DMS114 treated with DMSO at 0.1 percent for 48 hours (cell line): ENCODE measurements around the gene RAD51B.
A peak's percentile ranks its signal among the peaks of the same experiment; 100 is the strongest.

Experiments
- DNase-seq: peaks from one replicate; lab custom pipeline; 2025; ENCODE audit not compliant: unreplicated experiment; lab: John Stamatoyannopoulos, UW

RAD51B gene

DNA sequence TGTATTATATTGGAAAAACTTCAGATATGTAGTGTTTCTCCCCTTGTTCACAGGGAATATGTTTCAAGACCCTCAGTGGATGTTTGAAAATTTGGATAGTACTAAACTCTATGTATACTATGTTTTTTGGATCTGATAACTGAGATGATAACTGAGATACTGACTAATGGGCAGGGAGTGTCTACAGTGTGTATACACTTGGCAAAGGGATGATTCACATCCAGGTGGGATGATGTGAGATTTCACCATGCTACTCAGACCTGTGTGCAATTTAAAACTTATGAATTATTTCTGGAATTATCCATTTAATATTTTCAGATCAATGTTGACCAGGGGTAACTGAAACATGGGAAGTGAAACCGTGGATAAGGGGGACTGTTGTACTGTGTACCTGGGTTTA, 13.8 kb downstream of the RAD51B start:
- no peak for DNase-seq

DNA sequence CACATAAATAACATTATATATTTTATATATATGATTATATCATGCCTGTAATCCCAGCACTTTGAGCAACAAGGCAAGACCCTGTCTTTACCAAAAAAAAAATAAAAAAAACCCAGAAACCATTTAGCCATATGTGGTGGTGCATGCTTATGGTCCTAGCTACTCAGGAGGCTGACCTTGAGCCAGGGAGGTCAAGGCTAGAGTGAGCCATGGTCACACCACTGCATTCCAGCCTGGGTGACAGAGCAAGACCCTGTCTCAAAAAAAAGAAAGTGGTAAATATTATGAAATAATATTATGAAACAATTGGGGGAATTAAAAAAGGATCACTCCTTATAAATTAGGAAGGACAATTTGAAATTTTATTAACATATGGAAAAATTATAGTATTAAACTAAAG, 16.0 kb downstream of the RAD51B start:
- no peak for DNase-seq

DNA sequence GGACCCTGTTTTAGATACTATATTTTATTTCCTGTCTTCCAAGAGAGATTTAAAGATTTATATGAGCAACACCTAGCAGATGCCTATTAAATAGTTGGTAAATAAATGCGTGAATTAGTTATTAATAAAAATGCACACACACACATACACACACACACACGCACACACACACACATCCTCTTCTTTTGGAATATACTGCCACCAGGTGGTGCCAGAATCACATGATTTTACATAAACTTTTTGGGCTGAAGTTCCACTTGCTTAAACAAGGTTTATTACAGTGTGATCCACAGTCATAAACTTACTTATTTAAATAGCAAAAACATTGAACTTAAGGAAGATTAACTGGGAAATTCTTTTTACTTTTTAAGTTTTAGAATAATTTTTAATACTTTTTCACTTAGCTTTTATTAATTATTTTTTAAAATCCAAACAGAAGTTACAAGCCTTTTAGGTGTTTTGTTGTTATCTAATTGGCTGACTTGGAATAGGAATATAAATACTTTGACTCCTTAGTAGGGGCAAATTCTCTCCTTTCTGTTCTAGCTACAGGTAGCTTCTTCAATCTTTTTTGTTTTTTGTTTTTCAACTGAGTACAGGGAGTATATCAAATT, 17.5 kb downstream of the RAD51B start:
- peak; percentile 44 for DNase-seq

DNA sequence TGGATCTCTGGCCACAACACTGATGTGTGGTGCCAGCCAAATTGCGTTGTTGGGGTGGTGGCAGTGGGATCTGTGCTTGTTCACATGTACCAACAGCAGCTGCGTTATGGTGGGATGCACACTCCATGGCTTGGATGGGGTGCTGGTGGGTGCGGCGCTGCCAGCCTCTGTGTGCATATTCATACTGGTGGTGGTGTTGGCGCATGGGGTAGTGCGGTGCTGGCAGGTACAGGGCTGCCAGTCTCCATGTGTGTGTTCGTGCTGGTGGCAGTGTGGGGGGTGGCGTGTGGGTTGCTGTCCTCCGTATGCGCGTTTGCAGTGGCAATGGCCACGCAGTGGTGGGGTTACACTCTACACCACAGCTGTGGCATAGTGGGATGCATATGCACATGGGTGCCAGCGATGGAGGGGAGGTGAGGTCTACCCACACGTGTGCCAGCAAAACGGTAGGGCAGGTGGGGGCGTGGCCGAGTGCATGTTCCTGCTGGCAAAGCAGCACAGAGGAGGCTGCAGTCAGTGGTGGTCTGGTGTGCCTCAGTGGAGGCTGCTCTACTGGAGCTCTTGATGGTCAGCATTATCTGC, 26.5 kb downstream of the RAD51B start:
- no peak for DNase-seq

DNA sequence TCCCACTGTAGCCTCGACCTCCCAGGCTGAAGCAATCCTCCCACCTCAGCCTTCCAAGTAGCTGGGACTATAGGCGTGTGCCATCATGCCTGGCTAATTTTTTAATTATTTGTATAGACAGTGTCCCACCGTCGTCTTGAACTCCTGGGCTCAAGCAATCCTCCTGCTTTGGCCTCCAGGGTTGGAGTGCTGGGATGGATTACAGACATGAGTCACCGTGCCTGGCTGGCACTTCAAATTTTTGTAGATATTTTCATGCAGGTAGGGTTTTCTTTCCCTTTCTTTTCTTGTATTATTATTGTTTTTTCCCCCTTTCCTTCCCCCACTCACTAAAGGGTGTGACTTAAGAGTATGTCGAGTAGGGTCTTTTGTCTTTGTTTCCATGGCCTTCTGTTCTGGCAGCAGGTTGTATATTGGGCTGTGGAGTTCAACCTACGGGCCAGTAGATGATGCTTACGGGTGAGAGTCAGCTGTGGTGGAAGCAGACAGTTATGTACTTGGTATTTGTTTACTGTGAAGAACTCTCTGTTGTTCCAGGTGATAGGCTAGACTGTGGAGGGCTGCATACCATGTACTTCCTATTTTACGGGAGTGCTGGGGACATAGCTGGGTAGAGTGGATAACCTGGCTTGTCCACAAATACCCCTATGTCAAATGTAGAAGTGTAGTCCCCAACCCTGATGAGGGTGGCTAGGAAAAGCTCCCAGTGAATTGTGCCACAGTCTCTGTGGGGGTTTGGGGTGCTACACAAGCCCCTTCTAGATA, 30.7 kb downstream of the RAD51B start:
- no peak for DNase-seq

DNA sequence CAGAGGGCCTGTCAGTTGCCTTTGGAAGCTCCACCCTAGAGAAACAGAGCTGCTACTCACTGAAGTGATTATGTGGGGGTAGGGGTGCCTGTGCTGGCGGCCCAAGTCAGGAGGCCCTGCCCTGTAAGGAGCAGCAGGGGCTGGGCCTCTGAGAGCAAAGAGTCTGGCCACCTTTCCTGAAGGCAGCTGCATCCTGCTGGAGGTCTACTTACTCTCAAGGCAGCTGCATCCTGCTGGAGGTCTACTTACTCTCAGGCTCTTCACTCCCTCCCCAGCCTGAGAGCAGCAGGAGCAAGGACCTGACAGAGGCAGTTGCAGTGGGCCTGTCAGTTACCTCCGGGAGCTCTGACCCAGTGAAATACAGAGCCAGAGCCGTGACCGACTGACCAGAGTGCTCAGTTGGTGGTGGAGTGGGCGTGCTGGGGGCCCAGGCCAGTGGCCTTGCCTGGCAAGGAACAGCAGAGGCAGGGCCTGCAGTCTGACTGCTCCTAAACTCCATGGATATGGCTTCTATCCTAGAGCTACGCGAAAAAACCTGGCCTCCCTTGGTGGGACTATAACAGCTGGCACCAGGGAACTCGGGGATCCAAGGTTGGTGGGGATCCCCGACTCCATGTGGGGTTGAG, 32.3 kb downstream of the RAD51B start:
- no peak for DNase-seq

DNA sequence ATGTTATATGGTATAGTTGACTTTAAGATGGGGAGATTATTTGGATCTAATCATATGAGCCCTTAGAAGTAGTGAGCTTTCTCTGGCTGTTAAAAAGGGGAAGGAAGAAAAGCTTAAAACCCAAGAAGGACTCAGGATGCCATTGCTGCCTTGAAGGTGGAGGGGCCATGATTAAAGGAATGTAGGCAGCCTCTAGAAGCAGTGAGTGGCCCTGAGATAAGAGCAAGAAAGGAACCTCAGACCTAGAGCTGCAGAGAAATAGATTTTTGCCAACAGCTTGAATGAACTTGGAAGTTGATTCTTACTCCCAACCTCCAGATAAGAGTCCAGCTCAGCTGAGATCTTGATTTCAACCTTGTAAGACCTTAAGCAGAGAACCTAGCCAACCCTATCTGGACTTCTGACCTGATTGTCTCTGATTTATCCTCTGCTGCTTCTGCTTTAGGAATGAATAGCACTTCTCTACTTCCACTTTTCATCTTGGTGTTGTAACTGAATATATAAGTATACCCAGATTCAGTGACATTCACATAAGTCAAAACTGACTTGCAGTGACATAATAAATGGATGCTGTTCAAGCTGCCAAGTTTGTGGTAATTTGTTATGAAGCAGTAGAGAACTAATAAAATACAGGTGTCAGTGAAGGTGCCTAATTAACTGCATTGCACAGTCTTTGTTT, 33.5 kb downstream of the RAD51B start:
- no peak for DNase-seq

DNA sequence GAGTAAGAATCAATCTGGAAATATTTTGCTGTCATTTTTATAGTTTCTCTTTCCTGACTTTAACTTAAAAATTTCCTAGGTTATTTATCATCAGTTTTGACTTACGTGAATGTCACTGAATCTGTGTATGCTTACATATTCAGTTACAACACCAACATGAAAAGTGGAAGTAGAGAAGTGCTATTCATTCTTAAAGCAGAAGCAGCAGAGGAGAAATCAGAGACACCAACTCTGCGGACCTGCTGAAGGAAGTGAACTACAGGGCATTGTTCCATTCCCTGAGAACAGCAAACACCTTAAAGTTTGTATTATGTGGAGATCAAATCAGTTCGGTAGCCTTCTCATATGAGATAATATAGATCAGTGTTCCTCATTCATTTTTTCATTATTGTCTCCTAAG, 34.1 kb downstream of the RAD51B start:
- DNase-seq = no peak

DNA sequence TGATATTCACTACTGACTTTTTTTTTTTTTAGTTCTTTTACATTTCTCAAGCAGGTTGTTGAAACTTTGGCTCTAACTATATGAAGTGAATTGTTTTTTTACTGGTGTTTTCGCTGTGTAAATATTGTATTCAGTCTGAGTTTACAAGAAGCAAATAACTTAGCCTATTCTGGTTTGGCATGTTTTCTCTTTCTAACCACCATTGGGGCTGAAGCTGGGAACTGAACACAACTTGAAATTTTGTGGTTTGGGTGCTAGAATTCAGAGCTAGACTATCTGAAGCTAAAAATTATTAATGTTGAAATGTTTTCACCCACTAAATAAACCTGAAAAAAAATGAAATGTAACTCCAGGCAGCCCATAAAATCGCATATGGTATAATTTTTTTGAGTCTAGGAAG, 37.2 kb downstream of the RAD51B start:
- DNase-seq = no peak

DNA sequence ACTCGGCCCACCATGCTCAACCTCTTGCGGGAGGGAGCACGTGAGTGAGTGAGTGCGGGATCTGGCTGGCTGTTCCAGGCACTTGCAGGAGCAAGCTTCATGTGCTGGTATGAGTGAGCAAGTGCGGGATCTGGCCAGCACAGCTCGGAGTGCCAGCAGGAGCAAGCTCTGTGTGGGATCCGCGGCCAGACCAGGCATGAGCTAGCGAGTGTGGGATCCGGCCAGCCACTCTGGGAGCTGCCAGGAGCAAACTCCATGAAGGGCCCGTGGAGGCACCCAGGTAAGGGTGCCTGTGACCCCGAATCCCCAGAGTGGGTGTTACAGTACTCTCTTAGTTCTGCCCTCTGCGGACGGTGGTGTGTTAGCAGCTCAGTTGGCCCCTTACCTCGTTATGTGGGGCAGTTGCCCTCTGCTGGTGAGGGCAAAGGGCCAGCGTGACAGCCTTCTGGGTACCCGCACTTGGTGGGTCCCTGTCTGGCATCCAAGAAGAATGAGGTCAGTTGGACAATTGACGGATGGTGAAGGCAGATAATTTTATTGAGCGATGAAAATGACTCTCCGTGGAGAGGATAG, 38.3 kb downstream of the RAD51B start:
- no peak for DNase-seq

DNA sequence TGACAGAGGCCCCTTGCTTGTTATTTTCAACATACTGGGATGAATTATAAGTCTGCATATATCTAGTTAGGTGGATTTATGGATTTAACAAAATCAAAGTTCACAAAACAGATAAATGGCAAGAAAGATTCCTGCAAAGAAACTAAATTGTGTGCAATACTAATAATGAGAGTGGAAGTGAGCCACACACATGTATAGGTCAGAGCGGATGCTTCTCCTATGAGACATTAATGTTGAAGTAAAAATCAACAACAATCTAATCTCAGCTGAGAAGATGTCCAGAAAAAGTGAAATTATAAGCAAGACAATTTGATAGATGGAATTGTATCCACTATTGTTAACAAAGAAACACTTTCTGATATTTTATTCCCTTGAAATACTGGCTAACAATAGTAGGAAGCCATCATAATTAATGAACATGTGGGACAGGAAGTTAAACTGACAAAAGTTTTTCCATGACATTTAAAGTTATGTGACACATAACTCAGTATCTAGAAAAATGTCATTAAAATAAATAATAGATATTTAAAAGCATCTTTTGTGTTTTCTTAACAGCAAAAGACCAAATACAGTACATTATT, 39.7 kb downstream of the RAD51B start:
- no peak for DNase-seq

DNA sequence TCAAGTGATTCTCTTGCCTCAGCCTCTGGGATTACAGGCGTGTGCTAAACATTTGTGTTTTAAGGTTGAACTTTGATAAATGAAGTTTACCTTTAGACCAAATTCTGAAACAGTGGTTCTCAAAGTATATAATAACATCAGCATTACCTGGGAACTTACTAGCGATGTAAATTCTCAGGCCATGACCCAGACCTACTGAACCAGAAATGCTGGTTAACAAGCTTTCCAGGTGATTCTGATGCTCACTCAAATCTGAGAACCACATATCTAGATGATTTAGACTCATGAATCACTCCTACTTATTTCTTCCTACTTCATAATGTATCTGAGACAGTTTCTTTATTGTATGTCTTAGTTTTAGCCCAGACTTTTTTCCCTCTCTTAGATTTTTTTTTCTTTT, 43.6 kb downstream of the RAD51B start:
- no peak for DNase-seq

DNA sequence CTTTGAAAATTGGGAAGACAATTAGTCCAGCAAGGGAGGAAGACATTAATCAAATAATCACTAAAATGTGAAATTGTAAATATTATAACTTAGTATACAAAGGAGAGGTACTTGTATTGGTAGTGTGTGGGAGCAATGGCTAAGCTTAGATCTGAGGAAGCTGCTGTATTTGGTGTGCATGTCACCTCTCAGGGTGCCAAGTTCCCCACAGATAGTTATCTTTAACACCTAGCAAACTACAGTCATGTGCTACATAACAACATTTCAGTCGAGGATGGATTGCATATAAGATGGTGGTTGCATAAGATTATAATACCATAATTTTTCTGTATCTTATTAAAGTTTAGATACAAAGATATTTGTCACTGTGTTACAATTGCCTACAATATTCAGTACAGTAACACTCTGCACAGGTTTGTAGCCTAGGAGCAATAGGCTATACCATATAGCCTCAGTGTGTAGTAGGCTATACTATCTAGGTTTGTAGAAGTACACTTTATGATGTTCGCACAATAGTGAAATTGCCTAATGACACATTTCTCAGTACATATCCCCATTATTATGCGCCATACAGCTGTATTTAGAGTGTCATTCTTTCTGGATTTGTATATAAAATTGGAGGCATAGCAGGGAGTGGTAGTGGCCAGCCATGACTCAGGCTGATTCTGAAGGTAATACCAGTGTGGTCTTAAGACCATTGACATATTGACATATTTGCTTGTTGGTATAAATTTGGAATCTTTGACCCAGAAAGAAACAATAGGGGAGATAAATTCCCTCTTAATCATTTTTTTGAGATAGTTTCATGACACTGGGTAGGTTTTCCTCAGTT, 55.8 kb downstream of the RAD51B start:
- DNase-seq = no peak

DNA sequence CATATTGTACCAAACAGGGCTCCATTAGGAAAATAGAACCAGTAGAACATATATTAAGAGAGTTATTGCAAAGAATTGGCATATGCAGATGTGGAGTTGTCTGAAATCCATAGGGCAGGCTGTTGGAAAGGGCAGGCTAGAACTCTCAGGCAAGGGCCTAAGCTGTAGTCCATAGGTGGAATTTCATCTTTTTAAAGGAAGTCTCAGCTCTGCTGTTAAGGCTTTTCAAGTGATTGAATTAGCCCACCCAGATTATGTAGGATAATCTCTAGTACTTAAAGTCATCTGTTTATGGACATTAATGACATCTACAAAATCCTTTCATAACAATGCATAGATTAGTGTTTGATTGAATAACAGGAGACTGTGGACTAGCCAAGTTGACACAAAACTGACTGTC, 59.4 kb downstream of the RAD51B start:
- DNase-seq = no peak

DNA sequence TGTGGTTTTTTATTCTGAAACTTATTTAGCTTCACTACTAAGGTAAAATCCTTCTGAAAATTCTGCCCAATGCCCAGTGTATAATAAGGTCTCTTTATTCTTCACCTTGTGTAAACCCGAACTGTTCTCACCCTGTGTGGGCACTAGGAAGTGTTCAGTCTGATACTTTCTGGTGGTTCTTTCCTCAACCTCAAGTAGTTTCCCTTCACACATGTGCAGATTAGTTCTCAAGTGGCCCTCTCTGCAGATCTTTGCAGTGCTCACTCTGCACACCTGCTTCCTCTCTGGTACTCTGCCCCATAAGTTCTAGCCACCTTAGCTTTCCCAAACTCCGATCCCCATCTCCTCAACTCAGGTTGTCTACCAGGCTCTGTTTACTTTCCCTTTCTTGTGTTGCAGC, 61.6 kb downstream of the RAD51B start:
- DNase-seq = no peak

DNA sequence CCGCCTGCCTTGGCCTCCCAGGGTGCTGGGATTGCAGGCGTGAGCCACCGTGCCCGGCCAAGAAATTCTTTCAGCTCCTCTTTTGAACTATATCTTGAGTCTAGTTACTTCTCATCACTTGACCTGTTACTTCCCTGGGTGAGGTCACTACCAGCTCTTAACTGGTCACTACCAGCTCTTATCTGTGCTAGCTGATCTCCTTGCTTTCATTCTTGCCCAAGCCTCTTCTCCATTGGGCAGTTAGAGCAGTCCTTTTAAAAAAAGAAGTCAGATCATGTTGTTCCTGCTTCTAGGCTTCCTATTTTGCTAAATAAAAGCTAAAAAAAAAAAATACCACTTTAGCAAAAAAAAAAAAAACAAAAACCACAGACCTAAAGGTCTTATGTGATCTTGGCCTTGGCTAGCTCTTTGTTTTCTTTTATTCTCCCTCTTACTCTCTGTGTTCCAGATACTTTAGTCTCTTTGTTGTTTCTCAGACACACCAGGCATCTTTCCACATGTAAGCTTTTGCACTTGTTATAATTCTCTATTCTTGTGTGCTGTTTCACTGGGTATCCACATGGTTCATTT, 63.5 kb downstream of the RAD51B start:
- no peak for DNase-seq

DNA sequence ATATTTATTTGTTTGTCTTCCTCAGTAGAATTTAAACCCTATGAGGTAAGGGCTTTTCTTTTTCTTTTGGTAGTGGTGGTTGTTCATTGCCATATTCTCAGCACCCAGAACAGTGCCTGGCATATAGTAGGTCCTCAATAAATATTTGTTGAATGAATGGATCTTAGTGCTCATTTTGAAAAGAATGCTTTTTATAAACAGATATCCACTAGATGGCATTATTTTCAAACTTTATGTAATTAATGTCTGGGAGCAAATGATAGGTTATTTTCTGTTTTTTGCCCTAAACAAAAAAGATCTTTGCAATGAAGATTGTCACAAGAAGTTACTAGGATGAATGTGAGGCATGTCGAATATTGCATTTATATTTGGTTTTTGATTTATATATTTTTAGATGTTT, 64.1 kb downstream of the RAD51B start:
- peak; percentile 19 for DNase-seq

DNA sequence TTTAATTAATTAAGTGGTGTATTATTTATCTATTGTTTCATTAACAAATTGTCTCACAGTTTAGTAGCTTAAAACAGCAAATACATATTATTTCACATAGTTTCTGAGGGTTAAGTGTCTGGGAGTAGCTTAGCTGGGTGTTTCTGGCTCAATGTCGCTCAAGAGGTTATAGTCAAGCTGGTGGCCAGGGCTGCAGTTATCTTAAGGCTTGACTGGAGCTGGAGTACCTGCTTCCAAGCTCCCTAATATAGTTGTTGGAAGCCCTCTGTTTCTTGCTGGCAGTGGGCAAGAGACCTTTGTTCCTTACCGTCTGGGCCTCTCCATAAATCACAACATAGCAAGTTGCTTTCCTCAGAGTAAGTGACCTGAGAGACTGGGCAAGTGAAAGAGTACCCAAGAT, 66.6 kb downstream of the RAD51B start:
- no peak for DNase-seq

DNA sequence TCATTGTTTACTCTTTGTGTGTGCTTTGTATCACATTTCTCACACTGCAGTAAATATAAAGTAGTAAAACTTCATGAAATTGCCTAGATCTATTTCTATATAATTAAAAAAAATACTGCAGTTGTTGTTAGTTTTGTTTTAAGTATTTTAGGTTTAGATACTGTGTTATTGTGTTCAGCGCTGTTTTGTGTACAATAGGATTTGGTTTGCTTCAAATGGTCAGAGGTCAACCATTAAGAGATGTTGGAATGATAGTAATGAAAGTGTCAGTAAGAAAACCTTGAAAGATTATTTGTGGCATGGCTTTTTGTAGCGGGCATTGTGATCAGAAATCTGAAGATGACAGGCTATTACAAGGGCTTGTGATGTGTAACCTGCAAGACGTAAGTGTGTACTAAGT, 67.9 kb downstream of the RAD51B start:
- DNase-seq = no peak

DNA sequence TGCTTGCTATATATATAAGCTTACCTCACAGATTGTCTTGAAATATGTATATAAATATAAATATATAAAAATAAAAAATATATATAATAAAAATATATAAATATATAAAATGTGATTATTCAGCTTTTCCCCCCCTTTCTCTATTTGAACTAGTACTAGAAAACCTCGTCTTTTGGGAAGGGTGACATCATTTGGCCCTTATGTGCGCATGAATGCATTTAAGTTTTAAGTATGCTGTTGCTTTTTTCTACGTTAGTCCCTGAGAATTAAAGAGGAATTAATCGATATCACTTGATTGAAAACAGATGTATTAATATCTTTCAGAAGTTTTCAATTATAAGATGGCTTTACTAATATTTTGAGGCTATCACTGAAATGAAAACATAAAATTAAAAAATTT, 69.9 kb downstream of the RAD51B start:
- no peak for DNase-seq
